ENCODE measurements around the gene SPC24. TPM values are rescaled to one million over a fixed set of nuclear protein-coding genes. Genes with fewer than 3 reads are reported as not detected.

The SPC24 gene
- total RNA-seq, 1 experiment from 2014 or later, result 16.4 TPM

DNA sequence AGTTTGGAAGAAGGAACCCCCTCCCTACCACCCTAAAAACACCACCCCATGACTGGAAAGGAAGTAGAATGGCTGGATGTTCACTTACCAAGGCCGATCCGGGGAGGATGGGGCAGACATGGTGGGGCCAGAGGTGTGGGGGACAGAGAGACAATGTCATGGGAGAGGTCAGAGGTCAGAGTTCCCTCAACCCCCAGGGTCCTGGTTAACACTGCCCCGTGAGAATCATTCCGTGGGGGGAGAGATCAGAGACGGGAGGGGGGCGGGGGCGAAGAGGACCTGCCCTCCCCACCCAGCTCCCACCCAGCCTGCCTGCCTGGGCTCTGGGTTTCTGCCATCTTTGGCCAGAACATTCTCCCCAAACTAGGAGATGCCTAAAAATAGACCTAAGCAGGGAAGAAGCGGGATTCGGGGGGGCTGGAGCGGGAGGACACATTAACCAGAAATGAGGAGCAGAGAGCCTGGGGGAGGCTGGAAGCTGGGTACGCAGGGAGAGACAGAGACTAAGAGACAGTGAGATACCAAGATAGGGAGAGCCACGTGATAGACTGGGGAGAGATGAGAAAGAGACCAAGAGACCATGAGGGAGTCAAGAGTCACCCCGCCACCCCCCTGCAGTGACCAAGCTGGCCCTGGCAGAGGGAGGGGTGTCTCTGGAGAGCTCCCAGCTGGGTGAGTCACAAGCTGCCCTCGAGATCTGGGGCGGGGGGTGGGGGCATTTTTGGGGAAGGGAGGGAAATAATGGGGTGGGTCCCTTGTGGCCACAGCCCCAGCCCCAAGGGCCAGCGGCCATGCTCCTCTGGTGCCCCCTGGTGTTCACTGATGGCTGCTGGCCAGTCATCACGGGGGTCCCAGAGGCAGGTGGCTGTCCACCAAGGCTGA, 47.9 kb upstream of the SPC24 start:
- intact Hi-C loops (cut with micrococcal nuclease), result loop anchor here (1.0 to 2.0 kb wide), 2 partner anchors 66 to 167 kb away; no protein-coding TSS in a partner anchor
- TF ChIP-seq, protein P1, sequence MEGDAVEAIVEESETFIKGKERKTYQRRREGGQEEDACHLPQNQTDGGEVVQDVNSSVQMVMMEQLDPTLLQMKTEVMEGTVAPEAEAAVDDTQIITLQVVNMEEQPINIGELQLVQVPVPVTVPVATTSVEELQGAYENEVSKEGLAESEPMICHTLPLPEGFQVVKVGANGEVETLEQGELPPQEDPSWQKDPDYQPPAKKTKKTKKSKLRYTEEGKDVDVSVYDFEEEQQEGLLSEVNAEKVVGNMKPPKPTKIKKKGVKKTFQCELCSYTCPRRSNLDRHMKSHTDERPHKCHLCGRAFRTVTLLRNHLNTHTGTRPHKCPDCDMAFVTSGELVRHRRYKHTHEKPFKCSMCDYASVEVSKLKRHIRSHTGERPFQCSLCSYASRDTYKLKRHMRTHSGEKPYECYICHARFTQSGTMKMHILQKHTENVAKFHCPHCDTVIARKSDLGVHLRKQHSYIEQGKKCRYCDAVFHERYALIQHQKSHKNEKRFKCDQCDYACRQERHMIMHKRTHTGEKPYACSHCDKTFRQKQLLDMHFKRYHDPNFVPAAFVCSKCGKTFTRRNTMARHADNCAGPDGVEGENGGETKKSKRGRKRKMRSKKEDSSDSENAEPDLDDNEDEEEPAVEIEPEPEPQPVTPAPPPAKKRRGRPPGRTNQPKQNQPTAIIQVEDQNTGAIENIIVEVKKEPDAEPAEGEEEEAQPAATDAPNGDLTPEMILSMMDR (IDR thresholded peaks at IDR 0.05; ENCODE audit: unreplicated experiment), result peak; percentile 91
- peak overlapping the region; percentile 47 for H3K27ac Mint-ChIP-seq (ENCODE audit: low read depth, unreplicated experiment)
- peak overlapping the region; percentile 17 for H3K4me3 Mint-ChIP-seq (ENCODE audit: unreplicated experiment)
- H3K36me3 Mint-ChIP-seq (ENCODE audit: insufficient read depth, unreplicated experiment), result peaks cover 2% of the 10 kb centered on the region
- peaks cover 25% of the 10 kb centered on the region for H3K4me1 Mint-ChIP-seq (ENCODE audit: insufficient read depth, unreplicated experiment)
- ChIA-PET POLR2A (interaction anchor here (0.6 to 1.1 kb wide), 3 partner anchors 51 to 108 kb away, joined by 3 to 4 read pairs (median 3); no protein-coding TSS in a partner anchor), CTCF (interaction anchor here (0.7 to 4.9 kb wide), 8 partner anchors 20 to 176 kb away, joined by 3 to 41 read pairs (median 6); partner anchors contain the start of gene SPC24)
- H3K27me3 Mint-ChIP-seq (ENCODE audit: insufficient read depth, unreplicated experiment), result no peaks in the 10 kb centered on the region
- H3K9me3 Mint-ChIP-seq (ENCODE audit: unreplicated experiment), result no peaks in the 10 kb centered on the region
- peak; percentile 78 for DNase-seq (ENCODE audit: unreplicated experiment)
- BruUV-seq (replicated peaks), result no TSS peak

DNA sequence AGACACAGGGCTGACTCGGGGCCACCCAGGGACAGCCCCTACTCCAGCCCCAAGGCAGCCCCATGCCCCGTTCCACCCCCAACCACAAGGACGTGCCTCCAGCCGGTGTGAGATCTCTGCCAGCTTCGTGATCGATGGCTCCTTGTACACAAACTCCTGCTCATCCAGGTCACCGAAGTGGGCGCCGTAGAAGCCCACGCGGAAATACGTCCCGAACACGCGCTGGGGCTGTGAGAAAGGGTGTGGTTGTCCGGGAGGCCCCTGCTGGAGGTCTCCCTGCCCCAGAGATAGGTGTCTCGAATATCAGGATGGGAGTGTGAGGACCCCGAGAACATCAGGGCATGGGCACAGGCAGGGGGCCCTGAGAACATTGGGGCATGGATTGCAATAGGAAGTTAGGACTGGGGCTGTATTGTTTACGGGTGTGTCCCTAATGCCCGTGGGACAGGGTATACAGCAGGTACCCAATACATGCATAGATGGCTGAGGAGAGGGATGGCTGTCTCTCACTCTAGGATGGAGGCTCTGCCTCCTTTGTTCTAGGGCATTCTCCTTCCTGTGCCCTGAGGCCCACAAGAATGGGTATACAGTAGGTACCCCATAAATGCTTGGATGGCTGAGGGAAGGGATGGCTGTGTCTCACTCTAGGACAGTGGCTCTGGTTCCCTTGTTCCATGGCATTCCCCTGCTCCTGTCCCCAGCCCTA, 47.1 kb upstream of the SPC24 start:
- no peaks in the 10 kb centered on the region for H3K9me3 Mint-ChIP-seq (ENCODE audit: unreplicated experiment)
- no peak overlapping the region for H3K4me3 Mint-ChIP-seq (ENCODE audit: unreplicated experiment)
- TF ChIP-seq, protein P1 (IDR thresholded peaks at IDR 0.05; ENCODE audit: unreplicated experiment), result no peak
- ChIA-PET POLR2A (interaction anchor here (1.1 kb wide), 1 partner anchor 64 kb away, joined by 3 read pairs; no protein-coding TSS in a partner anchor), CTCF (interaction anchor here (0.6 to 4.9 kb wide), 7 partner anchors 17 to 77 kb away, joined by 3 to 41 read pairs (median 8); partner anchors contain the start of gene SPC24)
- H3K27ac Mint-ChIP-seq (ENCODE audit: low read depth, unreplicated experiment), result peak overlapping the region; percentile 47
- no peak for DNase-seq (ENCODE audit: unreplicated experiment)
- no peaks in the 10 kb centered on the region for H3K27me3 Mint-ChIP-seq (ENCODE audit: insufficient read depth, unreplicated experiment)
- no TSS peak for BruUV-seq (replicated peaks)
- no peaks in the 10 kb centered on the region for H3K36me3 Mint-ChIP-seq (ENCODE audit: insufficient read depth, unreplicated experiment)
- peaks cover 25% of the 10 kb centered on the region for H3K4me1 Mint-ChIP-seq (ENCODE audit: insufficient read depth, unreplicated experiment)
- intact Hi-C loops (cut with micrococcal nuclease), result loop anchor here (1.0 kb wide), 1 partner anchor 65 kb away; no protein-coding TSS in a partner anchor

DNA sequence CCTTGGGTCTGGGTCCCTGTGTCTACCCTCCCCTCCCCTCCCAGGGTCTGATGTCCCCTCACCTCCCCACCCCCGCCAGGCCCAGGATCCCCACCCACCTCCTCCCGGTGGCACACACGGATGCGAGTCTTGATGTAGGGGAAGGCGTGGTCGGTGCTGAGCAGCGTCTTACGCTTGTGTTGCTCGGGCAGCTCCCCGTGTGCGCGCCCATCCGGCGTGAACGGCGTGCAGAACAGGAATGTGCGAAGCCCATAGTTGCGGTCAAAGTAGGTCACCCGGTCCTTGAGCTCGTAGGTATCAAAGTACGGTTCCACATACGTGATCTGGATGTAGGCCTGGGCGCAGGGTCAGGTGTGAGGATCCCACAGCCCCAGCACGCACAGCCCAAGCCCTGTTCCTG, 46.2 kb upstream of the SPC24 start:
- H3K27ac Mint-ChIP-seq (ENCODE audit: low read depth, unreplicated experiment), result no peak overlapping the region
- H3K4me1 Mint-ChIP-seq (ENCODE audit: insufficient read depth, unreplicated experiment), result peaks cover 25% of the 10 kb centered on the region
- CTCF ChIA-PET, result interaction anchor here (0.6 to 1.0 kb wide), 2 partner anchors 17 to 64 kb away, joined by 3 to 5 read pairs; no protein-coding TSS in a partner anchor
- DNase-seq (ENCODE audit: unreplicated experiment), result no peak
- no peak overlapping the region for H3K4me3 Mint-ChIP-seq (ENCODE audit: unreplicated experiment)
- no TSS peak for BruUV-seq (replicated peaks)
- no peaks in the 10 kb centered on the region for H3K27me3 Mint-ChIP-seq (ENCODE audit: insufficient read depth, unreplicated experiment)
- no peaks in the 10 kb centered on the region for H3K36me3 Mint-ChIP-seq (ENCODE audit: insufficient read depth, unreplicated experiment)
- intact Hi-C loops (cut with micrococcal nuclease), result no loop called here
- POLR2A ChIA-PET, result no interaction called here
- no peaks in the 10 kb centered on the region for H3K9me3 Mint-ChIP-seq (ENCODE audit: unreplicated experiment)
- TF ChIP-seq, protein P1 (IDR thresholded peaks at IDR 0.05; ENCODE audit: unreplicated experiment), result no peak

DNA sequence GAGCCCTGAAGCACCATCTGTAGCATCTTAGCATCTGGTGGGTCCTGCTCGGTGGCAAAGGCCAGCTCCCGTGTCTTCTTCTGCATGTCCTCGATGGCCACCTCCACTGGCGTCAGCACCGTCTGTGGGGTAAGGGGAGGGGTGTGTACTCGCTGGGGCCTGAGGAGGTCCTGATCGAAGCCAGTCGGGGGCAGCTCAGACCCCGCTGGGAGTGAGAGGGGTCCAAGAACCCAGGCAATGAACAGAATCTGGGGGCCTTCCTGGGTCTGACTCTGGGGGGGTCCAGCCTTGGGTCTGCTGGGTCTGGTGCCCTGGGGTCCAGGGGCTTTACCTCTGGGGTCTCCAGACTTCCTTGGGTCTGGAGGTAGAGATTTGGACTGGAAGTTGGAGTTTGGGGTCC, 45.3 kb upstream of the SPC24 start:
- Mint-ChIP-seq H3K9me3 (ENCODE audit: unreplicated experiment) (no peaks in the 10 kb centered on the region), H3K27me3 (ENCODE audit: insufficient read depth, unreplicated experiment) (no peaks in the 10 kb centered on the region), H3K4me3 (ENCODE audit: unreplicated experiment) (no peak overlapping the region), H3K36me3 (ENCODE audit: insufficient read depth, unreplicated experiment) (no peaks in the 10 kb centered on the region), H3K27ac (ENCODE audit: low read depth, unreplicated experiment) (no peak overlapping the region), H3K4me1 (ENCODE audit: insufficient read depth, unreplicated experiment) (peaks cover 30% of the 10 kb centered on the region)
- BruUV-seq (replicated peaks), result no TSS peak
- POLR2A ChIA-PET, result no interaction called here
- no peak for DNase-seq (ENCODE audit: unreplicated experiment)
- TF ChIP-seq, protein P1 (IDR thresholded peaks at IDR 0.05; ENCODE audit: unreplicated experiment), result no peak
- intact Hi-C loops (cut with micrococcal nuclease), result no loop called here
- CTCF ChIA-PET, result interaction anchor here (0.7 kb wide), 1 partner anchor 12 kb away, joined by 3 read pairs; no protein-coding TSS in a partner anchor

Measured in MCF 10A (cell line).